CD4-positive, alpha-beta T cell treated with Interleukin-21 for 1 hour (primary cell): ENCODE data around the gene PDE4D.
"Not testable (repeated sequence)": the region's sequence is repeated elsewhere in the genome, so short reads cannot be mapped to it uniquely, and the experiment has no call there.

ENCODE experiments used
- DNase-seq: peaks from one replicate; pipeline ENCODE4 v3.0.0-alpha.2; 2020

Gene PDE4D

DNA sequence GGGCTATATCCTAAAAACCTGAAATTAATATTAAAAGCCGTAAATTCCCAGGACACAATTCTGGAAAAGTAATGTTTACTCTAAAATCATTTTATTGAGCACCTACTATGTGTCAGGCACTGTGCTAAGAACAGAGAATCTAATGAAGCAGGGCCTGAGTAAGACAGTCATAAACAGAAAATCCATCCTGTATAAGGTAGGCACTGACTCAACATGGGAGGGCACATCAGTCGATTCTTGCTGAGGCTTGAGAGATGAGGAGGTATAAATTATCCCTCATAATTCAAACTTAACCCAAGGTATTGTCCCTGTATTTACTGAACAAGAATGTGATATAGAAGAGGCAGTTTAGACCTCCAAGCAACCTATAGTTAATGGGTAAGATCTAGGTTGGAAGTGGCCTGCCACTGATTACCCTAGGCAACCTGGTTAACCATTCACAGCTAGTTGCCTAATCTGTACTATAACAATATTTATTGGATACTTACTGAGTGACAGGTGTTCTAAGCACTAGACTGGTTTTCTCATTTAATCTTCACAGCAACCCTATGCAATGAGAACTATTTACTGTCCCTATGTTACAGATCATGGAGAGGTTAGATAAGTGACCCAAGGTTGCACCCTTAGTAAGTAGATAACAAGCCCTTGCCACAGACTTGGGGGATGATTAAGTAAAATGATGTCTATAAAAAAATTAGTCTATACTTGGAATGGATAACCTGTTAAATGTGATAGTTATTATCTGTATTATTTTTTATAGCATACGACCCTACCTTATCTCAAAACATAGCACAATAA lies 317.7 kb downstream of the PDE4D start:
- no peak for DNase-seq

DNA sequence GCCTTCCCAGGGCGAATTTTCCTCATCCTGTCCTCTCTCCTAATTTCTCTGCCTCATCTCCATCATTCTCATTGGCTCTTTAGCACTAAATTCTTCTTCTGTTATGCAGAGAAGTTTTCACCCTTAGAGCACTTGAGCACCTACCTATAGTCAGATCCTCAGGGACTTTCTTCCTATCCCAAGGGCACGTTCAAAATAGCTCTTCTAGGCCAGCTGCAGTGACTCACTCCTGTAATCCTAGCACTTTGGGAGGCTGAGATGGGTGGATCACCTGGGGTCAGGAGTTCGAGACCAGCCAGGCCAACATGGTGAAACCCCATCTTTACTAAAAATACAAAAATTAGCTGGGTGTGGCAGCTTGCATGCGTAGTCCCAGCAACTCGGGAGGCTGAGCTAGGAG lies 320.0 kb downstream of the PDE4D start:
- DNase-seq: not testable (repeated sequence)

DNA sequence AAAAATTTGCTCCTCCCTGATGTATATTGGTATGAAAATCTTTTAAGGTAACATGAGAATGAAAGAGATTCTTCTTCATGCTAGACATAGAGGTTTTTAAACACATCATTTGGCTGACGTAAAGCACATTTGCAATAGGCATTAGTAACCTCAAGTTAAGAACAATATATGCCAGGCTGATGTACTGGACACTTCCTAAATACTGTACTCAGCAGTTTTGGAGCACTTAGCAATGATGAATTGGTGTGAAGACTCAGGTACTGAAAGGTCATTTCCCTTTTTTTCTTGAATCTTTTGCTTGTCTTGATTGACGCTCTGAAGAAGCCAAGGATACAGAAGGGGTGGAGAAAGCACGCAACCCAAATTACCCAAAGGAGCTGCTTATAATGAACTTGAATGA lies 322.5 kb downstream of the PDE4D start:
- no peak for DNase-seq

DNA sequence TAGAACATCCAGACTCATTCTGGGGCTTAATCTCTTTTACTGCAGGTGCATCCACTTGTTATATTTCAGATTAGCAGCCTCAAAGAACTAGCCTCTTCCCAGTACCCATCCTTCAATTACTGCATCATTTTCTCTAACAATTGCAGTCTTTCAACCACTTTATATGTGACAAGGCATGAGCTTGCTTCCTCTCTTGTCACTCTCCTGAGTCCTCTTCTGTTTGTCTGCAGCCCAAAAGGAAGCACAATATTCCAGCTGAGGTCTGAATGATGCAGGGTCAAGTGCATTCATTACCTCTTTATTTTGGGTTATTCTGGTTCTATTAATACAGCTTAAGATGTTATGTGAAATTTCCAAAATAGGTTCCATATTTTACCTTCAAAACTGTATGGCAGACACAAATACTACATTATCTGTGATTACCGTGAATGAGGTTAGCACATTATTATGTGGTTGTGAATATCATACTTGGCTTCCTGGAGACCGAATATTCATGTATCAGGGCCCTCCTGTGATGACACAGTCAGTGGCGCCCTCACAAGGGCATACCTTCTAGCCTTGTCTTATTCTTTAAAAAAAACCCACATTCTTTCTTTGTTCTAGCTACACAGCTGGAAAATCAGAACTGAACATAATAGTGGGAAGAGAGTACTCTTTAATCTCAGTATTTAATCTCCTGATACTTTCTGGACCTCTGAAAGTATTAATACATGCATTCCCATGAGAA lies 323.8 kb downstream of the PDE4D start:
- no peak for DNase-seq

DNA sequence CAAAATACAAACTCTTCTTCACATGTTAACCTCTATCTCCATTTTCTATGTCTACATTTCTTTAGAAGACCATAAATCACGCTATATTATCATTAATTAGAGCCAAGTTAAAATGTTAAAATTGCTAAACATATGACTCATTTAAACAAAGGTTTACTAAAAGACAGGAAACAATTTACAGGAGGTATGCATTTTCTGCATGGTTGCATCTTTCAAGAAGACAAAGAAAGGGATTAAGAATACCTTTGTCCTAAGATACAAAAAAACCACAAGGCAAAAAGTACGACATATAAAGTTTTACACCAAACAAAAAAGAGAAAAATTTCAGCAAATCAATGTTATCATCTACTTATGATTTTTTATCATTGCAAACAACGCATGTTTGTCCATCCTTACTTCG lies 324.4 kb downstream of the PDE4D start:
- DNase-seq: no peak

DNA sequence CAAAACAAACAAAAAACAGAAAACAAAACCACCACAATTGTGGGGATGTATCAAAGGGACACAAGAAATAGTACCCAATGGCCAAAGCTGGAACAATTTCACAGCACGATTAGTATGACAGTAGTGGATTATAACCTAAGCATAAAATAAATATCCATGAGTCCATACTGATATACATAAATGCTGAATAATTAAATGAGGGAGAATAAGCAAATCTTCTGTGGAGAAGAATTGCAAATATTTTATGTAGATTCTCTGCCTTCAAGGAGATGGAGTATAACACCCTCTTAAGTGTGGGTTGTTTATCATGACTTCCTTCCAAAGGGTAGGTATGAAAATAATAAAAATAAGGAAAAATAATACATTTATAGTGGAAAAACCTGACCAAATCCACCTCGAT lies 325.4 kb downstream of the PDE4D start:
- no peak for DNase-seq

DNA sequence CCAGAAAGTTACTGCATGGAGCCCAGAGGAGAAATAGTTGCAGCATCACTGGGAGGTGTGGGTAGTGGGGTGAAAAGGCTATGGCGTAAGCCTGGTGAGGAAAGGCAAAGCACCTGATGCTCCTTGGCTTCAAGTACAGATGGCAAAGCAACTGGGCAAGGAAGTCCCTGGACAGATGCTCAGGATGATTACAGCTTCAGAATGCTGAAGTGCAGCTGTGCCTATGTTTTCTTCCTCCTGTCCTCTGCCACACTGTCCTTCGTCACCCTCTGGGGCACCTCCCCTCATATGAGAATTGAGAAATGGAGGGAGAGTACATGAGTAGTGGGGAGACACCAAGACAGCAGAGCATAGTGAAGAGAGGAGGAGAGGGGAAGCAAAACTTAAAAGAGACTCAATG lies 328.0 kb downstream of the PDE4D start:
- no peak for DNase-seq

DNA sequence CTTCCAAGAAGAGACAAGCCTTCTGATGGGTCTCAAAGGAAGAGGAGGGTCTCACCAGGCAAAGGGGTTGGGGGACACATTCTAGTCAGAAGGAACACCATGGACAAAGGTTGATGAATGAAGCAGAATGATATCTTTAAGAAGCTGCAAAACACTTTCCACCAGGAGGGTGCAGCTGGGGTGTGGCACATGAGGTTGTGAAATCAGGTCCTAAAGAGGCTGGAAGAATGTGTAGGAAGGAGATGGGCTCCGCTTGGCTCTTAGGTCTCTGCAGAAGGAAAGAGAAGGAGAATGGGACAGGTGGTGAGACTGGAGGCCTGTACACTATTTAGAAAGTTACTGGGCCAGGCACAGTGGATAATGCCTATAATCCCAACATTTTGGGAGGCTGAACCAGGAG lies 328.6 kb downstream of the PDE4D start:
- DNase-seq: no peak

DNA sequence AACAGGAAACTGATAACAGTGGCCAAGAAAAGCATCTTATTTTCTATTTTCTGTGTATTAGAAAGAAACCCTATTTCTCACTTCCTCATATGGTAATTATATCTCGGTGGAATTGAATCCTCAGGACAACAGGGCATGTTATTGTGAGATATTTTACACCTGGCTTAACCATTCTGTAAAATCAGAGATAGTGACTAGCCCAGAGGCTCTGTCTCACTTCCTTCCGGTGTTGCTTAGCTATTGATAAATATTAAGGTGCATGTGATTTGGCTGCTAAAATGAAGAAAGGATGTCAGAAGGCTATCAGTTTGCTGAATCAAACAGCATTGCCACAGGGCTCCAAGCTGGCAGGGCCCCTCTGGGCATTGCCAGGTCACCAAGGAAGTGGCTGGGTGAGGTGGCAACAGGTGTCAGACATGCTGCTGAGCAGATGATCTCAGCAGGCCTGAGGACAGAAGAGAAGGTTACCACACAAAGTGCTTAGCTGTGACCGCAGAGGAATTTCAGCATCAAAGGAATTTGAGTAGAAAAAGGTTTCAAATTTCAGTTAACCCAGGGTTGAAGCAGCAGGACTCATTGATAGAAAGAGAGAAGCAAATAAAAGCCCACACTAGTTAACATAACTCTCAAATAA lies 330.7 kb downstream of the PDE4D start:
- DNase-seq: peak; percentile 9

DNA sequence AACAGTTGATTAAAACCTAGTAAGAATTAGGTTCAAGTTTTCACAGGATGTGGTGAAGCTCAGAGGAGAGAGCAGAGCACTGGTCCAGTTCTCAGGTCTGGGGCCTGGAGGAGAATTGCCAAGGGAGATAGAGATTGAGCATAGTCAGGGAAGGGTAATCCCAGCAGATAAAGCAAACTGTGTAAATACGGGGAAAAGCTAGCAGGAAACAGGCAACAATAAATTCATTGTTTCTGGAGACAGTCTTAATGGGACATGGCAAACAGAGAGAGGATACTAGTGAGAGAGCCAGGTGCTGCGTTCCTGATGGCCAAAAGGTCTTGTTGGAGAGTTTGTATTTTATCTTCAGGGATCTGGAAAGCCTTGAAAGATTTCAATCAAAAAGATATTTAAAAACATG lies 333.0 kb downstream of the PDE4D start:
- DNase-seq: no peak

DNA sequence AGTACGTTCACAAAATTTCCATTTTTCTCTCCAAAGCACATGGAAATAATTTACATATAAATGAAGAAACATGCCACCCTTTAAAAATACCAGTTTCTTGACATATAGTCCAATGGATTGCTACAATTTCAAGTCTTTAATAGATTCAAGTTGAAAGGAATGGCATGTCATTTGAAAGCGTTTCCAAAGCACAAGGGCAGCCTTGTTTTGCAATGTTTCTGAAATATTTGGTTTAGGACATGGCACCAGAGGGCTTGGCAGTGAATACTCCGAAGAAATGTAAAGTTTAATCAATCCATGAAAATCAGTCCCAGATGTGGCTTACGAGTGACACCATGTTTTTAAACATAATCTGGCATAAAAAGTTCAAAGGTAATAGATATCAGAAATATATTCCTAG lies 333.7 kb downstream of the PDE4D start:
- DNase-seq: no peak

DNA sequence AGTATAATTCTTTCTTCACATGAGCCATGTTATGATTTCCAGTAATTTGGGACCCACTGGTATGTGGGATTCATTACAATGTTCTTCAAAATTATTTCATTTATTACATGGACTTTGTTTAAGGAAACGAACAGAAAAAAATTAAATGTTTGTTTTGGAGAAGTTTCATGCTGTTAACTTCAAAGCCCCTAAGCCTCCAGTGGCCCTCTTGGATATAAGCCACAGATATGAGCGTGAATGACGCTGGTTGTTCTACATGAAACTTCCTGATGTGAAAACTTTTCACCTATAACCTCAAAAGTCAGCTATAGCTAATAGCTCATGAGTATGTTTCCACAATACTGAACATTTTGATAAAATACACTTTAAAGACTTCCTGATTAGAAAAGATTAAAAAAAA lies 334.2 kb downstream of the PDE4D start:
- no peak for DNase-seq

DNA sequence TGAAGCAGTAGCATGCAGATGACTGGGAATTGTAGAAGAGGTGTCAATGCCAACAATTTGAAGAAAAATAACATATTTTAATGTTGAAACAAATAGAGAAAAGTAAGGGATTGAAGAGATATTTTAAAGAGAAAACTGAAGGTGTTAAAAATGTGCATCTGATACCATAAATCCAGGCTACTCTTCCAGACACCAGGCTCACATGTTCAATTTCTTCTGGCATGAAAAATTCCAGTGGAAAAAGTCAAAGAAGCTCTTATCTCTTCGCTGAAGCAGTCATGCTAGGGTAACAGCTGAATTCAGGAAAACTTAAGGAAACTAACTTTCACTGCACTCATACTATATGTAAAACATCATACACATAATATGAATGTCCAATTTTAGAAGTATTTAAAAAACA lies 335.0 kb downstream of the PDE4D start:
- no peak for DNase-seq

DNA sequence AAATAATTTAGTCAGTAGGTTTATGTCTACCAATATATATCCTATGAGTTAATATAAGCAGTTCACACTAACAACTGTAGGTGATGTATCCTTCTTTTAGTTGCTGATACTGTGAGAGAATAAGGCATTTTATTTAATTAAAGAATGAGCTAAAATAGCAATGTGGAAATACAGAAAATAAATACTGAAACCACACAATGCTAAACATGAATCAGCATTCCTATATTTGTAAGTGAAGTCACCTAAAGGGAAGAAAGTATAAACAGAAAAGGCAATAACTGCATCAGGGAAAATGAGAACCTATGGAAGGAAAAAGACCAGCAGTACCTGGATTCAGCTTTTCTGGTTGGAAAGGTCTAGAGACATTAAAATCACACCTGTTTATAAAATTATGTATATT lies 336.0 kb downstream of the PDE4D start:
- no peak for DNase-seq

DNA sequence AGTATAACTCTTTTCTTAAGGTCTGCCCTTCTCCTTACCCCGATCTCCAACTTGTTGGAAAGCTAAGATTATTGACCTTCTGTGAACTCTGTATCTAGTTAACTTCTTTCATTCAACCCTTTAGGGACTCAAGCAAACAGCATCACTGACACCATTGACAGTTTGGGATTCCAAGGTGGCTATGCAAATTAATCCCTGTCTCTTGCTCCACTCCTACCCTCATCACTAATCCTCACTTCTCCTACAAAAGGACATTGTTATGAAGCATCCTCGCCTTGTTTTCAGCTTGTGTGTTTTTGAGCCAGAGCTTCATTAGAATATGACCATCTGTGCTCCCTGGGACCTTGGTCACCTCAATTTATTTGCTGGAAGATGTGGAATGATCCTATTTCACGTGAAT lies 337.9 kb downstream of the PDE4D start:
- no peak for DNase-seq

DNA sequence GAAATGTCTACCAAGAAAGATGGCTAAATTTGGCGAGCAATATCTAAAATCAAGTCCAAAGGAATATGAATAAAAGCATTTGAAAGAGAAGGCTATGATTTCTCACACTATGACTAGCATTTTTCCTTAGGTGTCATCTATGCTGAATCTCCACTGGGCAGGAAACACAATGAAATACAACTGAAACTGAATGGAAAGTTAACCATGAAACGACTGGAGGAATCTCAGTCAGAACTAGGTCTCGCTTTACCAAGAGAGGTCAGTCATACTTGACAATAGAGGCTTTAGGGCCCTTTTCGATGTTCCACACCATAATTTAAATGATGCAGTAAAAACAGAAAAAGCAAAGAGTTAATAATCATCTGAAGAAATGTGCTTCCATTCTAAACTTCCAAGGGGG lies 339.0 kb downstream of the PDE4D start:
- DNase-seq: no peak

DNA sequence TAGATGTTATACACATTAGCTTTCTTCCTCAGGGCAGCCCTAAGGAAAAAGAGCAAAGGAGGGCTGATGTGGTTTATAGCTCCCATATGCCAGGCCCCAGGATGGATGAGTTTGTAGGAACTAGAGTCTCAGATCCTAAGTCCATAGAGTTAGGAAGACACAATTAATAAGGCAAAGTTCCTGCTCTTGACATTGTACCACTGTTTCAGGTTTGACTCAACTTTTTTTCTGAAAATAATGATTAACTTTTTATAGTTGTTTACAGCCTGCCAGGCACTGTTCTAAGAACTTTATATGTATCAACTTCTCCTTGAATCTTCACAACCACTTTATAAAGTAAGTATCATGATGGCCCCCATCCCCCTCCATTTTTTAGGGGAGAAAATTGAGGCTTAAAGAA lies 339.5 kb downstream of the PDE4D start:
- no peak for DNase-seq

DNA sequence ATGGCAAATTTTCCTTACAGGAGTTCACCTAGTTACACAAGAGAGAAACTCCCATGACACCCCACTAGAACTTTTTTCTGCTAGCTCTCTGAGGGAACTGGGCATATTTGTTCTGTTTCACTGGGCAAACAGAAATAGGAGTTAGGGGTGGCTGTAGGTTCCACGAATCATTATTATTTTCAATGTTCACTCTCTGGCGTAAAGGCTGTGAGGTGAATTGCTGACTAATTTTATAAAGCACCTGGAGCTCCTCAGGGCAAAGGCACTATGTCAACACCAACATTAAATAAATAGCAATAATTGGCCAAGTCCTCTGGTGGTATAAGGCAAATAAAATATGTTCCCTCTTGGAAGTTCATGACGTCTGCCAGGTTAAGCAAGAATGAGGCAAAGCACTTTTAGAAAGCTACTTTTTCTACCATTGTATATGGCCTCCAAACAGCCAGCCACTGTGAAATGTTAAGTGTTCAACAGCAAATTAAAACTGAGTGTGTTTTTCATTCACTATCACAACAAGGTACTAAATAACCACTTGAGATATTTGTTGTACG lies 344.6 kb downstream of the PDE4D start:
- DNase-seq: no peak

DNA sequence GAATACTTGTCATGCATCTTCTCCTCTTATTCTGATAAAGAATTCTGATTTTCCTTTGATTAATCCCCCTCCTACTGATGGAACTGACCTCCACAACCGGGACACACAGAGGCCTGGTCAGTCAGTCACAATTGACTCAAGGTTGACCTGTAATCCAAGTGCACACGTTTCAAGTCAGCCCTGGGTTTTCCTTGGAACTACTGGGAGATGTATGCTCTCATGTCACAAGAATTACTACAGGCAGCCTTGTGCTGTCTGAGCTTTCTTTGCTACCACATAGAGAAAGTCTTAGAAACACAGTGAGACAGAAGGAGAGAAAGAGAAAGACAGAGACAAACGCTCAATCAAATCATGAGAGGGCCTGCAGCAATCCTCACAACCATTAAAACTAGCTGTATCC lies 345.8 kb downstream of the PDE4D start:
- DNase-seq: no peak

DNA sequence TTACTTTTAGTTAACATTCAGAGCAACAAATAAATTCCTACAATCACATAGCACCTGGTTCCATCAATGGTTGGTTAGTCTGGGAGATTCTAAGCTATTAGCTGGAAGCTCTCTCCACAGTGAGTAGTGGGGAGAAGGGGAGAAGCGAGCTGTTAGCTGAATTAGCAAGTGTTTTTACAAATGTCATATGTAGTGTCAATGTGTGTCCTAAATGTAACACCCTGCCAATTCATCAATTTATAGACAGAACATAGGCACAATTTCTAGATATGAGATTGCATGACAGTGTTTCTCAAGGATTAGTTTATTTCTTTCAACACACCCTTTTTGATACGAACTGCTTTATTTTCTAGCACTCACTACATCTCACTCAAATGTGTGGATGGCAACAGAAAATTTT lies 349.0 kb downstream of the PDE4D start:
- no peak for DNase-seq

DNA sequence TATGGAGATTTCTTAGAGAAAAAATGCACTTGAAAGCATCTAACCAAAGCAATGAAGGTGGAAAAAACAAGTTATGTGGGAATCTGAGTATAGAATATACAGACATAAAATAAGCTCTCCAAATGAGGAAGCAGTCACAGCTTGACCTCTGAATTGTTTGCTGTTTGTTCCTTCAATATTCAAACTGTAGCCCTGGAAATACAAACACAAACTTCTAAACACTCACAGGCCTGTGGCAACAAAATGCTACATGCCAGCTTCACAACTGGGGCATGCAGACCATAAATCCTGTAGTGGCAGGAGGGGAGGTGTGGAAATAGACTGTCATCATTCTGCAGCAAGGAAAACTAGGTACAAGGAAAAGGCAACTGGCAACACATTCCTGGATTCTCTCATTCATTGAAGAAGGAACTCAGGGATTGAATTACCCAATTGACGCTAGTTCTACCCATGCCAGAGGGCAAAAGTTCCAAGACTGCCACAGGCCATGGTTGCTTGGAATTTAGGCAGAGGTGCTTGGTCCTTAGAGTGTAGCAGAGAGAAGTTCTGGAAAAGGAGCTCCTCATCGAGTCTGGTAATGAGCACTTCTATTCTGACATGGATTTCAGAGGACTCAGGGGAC lies 349.6 kb downstream of the PDE4D start:
- DNase-seq: no peak

DNA sequence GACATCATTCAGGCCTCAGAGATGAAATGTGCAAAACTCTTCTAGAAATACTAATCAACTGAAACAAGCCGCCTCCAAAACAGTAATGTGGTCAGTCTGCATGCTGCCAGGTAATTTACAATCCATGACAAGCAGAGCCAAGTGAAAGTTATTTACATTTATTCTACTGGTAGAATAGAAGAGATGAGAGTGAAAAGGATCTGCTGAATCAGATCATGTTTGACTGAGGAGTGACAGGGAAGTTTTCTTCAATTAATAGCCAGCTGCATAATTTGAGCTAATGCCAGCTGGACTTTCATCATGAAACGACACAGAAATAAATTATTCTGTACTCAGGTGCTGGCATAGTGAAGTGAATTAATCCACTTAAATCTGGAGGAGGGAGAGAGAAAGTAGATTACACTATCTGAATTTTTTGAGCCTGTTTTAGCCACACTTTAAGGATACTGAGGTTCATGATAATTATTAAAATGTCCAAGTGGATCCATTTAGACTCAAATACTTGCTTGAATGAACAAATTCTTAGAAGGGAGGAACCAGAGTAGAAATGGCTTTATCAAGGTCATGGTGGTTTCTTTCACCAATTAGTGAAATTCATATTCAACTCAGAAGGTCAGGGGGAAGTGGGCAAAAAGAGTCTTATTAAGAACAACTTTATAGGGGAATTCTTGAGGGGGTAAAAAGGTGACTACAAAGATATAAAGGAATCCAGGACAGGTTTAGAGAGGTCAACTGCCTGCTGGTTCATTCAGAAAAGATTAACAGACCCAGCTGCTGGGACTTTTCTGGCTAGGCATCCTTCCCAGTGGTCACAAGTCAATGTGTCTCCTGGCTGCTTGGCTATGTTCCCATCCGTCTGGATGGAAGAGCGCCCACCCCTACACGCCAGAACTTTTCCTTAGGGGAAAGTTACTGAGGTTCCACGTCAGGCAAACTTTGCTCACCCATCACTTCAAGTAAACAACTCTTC lies 350.4 kb downstream of the PDE4D start:
- DNase-seq: no peak
